ENCODE measurements around the gene UQCC3.
A peak's percentile ranks its signal among the peaks of the same experiment; 100 is the strongest.
"Not testable (repeated sequence)": the region's sequence is repeated elsewhere in the genome, so short reads cannot be mapped to it uniquely, and the experiment has no call there.

The UQCC3 gene, protein sequence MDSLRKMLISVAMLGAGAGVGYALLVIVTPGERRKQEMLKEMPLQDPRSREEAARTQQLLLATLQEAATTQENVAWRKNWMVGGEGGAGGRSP

DNA sequence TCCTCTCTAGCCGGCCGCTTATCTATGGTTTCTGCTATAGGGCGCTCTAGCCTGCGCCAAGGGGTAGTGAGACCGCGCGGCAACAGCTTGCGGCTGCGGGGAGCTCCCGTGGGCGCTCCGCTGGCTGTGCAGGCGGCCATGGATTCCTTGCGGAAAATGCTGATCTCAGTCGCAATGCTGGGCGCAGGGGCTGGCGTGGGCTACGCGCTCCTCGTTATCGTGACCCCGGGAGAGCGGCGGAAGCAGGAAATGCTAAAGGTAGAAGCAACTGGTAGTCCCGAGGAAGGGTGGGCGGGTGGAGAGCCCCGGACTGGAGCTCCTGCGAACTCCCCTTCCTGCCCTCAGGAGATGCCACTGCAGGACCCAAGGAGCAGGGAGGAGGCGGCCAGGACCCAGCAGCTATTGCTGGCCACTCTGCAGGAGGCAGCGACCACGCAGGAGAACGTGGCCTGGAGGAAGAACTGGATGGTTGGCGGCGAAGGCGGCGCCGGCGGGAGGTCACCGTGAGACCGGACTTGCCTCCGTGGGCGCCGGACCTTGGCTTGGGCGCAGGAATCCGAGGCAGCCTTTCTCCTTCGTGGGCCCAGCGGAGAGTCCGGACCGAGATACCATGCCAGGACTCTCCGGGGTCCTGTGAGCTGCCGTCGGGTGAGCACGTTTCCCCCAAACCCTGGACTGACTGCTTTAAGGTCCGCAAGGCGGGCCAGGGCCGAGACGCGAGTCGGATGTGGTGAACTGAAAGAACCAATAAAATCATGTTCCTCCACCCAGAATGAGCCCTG is at the start of gene UQCC3, which contains the start of gene LBHD1:
UQCC3 (plus strand) TSS at position 66 of the 782 bp plus-strand sequence; CDS start at position 139, 73 bp downstream.
LBHD1 (minus strand) TSS at position 660 of the 782 bp plus-strand sequence. CDS start 2,236 bp downstream, outside the sequence.
- peak; percentile 32 to 41 for DNase-seq (ENCODE audit: low read depth in 2 of 2, low spot score in 1 of 2)

- DNase-seq (ENCODE audit: low read depth in 2 of 2, low spot score in 1 of 2) = no peak
Observed at GRCh38 chr11:62622476-62623089, 48.9 kb upstream of the UQCC3 start.

DNA sequence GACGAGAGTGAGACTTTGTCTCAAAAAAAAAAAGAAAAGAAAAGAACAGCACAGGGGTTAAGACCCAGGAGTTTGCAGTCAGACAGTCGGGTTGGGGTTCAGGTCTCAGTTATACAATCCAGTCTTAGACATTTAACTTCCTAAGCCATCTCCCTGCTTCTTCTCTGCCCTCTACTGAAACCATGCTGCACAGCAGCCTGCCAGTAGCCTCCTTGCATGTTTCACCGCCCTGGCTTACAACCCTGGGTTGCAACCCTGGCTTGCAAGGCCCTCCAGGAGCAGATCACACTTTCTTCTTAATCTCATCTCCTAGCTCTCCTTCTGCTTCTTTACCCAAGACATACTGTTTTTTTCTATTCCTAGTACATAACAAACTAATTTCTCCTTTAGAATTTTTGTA is 43.8 kb upstream of the UQCC3 start:
- DNase-seq (ENCODE audit: low read depth in 2 of 2, low spot score in 1 of 2) = no peak

DNA sequence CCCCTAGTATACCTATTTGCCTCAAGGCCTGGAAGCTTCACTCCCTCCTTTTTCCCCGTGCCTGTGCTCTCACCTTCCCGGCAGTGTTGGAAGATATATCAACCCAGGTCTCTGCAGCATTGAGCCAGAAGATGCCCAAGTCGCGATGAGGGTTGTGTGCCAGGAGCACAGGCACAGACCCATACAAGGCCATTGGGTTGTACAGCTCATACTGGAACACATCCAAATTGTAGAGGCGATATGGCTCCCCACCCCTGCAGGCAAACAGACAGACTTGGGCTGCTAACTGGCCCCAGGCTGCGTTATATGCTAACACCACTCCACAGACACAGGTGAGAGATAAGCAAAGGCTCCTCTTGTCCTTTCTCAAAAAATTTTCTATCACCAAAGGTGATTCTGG is 39.0 kb upstream of the UQCC3 start:
- DNase-seq (ENCODE audit: low read depth in 2 of 2, low spot score in 1 of 2) = no peak

DNA sequence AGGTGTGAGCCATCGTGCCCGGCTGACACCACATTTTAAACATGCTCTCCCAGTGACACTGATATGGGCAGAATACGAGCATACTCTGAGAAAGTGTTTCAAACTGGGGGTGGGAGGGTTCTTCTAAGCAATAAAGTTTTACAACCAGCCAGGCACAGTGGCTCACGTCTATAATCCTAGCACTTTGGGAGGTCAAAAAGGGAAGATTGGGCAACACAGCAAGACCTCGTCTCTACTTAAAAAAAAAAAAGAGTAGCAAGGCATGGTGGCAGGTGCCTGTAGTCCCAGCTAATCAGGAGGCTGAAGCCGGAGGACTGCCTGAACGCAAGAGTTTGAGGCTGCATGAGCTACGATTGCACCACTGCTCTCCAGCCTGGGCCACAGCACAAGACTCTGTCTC is 27.3 kb upstream of the UQCC3 start:
- DNase-seq (ENCODE audit: low read depth in 2 of 2, low spot score in 1 of 2) = no peak

DNA sequence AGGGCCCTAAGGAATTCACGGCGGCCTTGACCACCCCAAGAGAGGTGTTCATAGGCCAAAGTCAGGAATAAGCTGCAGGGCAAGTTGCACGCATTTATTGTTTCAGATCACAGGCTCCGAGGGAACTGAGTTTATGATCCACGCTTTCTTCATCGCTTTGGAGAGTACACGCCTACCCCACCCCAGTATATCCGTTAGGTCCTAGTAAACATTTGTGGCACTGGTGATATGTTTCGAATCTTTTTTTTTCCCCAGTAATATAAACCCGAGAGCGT is 25.9 kb upstream of the UQCC3 start:
- no peak for DNase-seq (ENCODE audit: low read depth in 2 of 2, low spot score in 1 of 2)

GRCh38 chr11:62645946-62646824 is 25.3 kb upstream of the UQCC3 start, which contains the start of gene GANAB:
Gene GANAB, minus strand, starts transcription at chr11:62646613. Its CDS starts 14 bp downstream, at chr11:62646599.
- peak; percentile 99 for DNase-seq (ENCODE audit: low read depth in 2 of 2, low spot score in 1 of 2)

- DNase-seq (ENCODE audit: low read depth in 2 of 2, low spot score in 1 of 2) = no peak
Observed at GRCh38 chr11:62646825-62647608, 24.5 kb upstream of the UQCC3 start.

DNA sequence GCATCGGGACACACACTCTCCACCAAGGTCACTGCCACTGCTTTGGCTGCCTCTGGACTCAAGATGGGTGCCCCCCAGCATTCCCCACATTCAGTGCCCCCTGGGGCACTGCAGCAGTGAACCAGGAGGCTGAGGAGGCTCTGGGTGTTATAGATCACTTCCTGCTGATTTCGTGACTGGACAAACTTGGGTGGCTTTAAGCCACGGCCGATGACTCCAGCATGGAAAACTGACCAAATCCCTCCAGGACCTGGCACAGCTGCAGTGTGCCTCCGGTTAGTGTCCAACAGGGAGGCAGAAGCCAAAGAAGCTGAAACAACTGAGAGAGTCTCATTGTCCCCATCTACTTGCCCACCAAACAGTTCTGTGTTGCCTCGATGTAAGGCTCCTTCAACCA is 23.9 kb upstream of the UQCC3 start:
- no peak for DNase-seq (ENCODE audit: low read depth in 2 of 2, low spot score in 1 of 2)

- DNase-seq (ENCODE audit: low read depth in 2 of 2, low spot score in 1 of 2) = no peak
Observed at GRCh38 chr11:62648185-62648966, 23.1 kb upstream of the UQCC3 start.

DNA sequence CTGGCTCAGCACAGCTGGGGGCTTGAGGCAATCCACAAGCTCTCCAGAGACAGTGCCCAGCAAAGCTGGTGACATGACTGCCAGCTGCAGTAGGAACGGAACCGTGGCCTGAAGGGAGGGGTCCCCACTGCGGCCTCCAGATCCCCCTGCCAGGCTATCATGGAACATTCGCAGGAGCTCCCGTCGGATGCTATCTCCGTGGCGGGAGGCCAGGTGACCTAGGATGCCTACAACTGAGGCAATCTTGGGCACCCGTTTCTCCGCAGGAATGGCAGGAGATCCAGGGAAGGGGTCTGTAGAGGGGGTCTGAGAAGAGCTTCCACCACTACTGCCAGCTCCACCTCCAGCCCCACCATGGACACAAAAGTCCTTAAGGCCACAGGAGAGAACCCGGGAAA is 22.5 kb upstream of the UQCC3 start:
- DNase-seq (ENCODE audit: low read depth in 2 of 2, low spot score in 1 of 2) = no peak

DNA sequence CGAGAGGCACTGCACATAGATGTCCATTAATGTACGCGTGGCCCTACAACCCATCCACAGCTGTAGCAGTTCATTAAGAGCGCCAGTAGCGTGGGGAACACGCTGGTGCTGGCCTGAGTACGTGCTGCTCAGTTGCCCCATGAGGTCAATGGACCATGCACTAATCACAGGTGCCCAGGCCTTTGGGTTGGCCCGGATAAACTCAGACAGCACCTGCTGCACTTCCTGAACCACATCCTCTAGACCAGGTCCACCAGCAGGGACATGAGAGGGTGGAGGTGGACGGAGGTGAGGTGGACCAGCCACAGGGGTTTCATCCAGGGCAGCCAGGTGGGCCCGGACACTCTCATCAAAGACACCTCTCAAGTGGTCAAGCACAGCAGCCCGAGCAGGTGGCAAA is 22.0 kb upstream of the UQCC3 start:
- no peak for DNase-seq (ENCODE audit: low read depth in 2 of 2, low spot score in 1 of 2)

GRCh38 chr11:62650283-62650682 is 21.2 kb upstream of the UQCC3 start:
- DNase-seq (ENCODE audit: low read depth in 2 of 2, low spot score in 1 of 2) = not testable (repeated sequence)

- no peak for DNase-seq (ENCODE audit: low read depth in 2 of 2, low spot score in 1 of 2)
Observed at GRCh38 chr11:62652161-62653006, 19.1 kb upstream of the UQCC3 start.

- no peak for DNase-seq (ENCODE audit: low read depth in 2 of 2, low spot score in 1 of 2)
Observed at GRCh38 chr11:62654297-62654696, 17.2 kb upstream of the UQCC3 start.

DNA sequence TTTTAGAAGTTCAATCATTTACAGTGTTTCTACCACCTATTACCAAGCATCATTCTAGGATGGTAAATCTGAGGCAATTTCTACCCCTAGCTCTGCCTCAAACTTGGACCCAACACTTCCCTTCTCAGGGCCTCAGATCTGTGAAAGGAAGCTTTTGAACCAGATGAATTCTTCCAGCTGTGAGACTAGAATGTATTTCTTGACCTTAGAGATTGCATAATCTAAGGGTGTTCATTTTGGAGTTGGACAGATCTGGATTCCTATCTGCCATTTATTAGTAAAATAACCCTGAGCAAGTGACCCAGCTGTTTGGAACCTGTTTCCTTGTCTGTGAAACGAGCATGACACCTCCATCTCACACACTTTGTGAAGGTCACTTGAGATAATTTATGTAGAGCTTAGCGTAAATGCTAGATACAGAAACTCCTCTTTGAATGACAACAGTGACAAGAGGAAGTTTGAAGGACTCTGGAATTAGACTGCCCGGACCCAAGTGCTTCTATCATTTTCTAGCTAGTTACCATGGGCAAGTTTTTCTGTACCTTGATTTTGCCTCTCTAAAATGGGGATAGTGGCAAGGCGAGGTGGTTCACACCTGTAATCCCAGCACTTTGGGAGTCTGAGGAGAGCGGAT is 14.6 kb upstream of the UQCC3 start:
- DNase-seq (ENCODE audit: low read depth in 2 of 2, low spot score in 1 of 2) = no peak

DNA sequence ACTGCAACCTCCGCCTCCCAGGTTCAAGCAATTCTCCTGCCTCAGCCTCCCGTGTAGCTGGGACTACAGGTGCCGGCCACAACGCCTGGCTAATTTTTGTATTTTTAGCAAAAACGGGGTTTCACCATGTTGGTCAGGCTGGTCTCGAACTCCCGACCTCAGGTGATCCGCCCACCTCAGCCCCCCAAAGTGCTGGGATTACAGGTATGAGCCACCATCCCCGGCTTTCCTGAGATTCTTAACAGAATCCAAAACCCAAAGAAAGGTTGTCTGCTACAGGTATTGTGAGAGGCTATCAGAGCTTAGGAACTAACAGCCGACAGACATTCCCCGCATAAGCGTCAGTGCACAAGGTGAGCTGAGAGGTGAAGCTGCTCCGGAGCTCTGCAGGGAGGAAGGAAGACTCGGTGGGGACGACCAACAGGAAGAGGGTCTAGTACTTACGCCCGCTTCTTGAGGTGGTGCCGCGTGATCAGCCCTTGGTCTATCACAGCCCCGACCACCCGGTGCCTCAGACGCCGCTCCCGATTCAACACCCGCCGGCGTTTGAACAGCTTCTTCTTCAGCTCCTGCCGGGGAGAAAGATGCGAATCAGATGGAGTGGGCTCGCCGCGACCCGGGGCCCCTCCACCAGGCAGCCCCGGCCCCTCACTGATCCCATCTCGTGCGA is 6.9 kb upstream of the UQCC3 start:
- DNase-seq (ENCODE audit: low read depth in 2 of 2, low spot score in 1 of 2) = peak in 1 of 2 donors; percentile 21

DNA sequence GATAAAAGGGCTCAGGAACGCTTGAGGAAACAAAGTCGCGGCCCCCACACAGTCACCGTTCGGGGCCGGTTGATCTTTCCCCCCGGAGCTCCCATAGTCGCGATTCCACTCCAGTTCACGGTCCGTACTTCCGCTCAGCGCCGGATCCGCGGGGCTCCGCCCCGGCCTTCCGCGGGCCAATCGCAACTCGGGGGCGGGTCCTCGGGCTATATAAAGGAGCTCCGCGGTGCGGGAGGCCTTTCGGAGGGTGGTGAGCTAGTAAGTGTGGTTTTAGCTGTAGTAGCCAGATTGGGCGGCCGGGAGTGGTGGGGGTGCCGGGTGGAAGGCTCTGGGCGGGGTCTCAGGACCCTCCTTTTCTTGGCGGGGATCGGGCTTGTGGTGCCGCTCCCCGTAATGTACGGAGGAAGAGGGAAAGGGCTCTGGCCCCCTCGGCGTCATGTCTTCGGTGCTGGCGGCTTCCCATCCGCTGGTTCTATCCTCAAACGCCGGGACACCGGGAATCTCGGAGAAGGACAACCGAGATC is 6.3 kb upstream of the UQCC3 start, which contains the start of the genes C11orf98 and CSKMT:
C11orf98 (minus strand) TSS at position 136 of the 524 bp plus-strand sequence; CDS start at position 95, 41 bp downstream.
CSKMT (plus strand) TSS at position 238 of the 524 bp plus-strand sequence. CDS start 568 bp downstream, outside the sequence.
- peak; percentile 93 to 95 for DNase-seq (ENCODE audit: low read depth in 2 of 2, low spot score in 1 of 2)
